Measurements from ENCODE around the gene LCOR. TPM values are rescaled to one million over a fixed set of nuclear protein-coding genes. Genes with fewer than 3 reads are reported as not detected.

The LCOR gene
- total and polyA plus RNA-seq, 4 donors, result 3.3 to 68.4 (median 17.9) TPM

GRCh38 chr10:96833220-96834001 lies 1.3 kb downstream of the LCOR start:
- WGBS, 2 donors, result 1% methylated on average over 27 to 46 of the region's 46 CpGs
- Histone ChIP-seq H3K9me3 (ENCODE audit: control insufficient read depth in 4 of 4, insufficient read depth in 3 of 4, low read length in 3 of 4) (no peaks in the 10 kb centered on the region), H3K9ac (ENCODE audit: insufficient read depth in 1 of 2, low read length in 2 of 2) (peak overlapping the region; percentile 21 to 71), H3K4me3 (peak overlapping the region; percentile 96), H3K36me3 (ENCODE audit: control insufficient read depth in 4 of 4, insufficient read depth in 4 of 4, low read length in 4 of 4) (no peaks in the 10 kb centered on the region), H3K27me3 (ENCODE audit: control insufficient read depth in 3 of 3, insufficient read depth in 3 of 3, low read length in 2 of 3) (no peaks in the 10 kb centered on the region), H3K4me1 (ENCODE audit: control insufficient read depth in 5 of 5, insufficient read depth in 5 of 5, low read length in 5 of 5) (peaks cover 0 to 22% (median 6%) of the 10 kb centered on the region in 5 donors), H3K27ac (ENCODE audit: low read depth in 1 of 2, low read length in 1 of 2) (peak overlapping the region; percentile 92 to 96)
- DNase-seq (peak; percentile 29 to 59 (median 57)), ATAC-seq (ENCODE audit: insufficient read depth, low FRiP score) (peak; percentile 1)
- TF ChIP-seq CTCF (IDR thresholded peaks at IDR 0.05; ENCODE audit: control extremely low read depth, extremely low read depth), result no peak

- 67 to 70% methylated on average over 8 of the region's 8 CpGs for WGBS, 2 donors
- H3K4me1 ChIP-seq (ENCODE audit: control insufficient read depth in 5 of 5, insufficient read depth in 5 of 5, low read length in 5 of 5), result peaks cover 0 to 25% (median 6%) of the 10 kb centered on the region in 5 donors
- no peak for TF ChIP-seq CTCF (IDR thresholded peaks at IDR 0.05; ENCODE audit: control extremely low read depth, extremely low read depth)
- H3K9ac ChIP-seq (ENCODE audit: insufficient read depth in 1 of 2, low read length in 2 of 2), result peak overlapping the region in 1 of 2 donors; percentile 71
- no peaks in the 10 kb centered on the region for H3K27me3 ChIP-seq (ENCODE audit: control insufficient read depth in 3 of 3, insufficient read depth in 3 of 3, low read length in 2 of 3)
- no peaks in the 10 kb centered on the region for H3K9me3 ChIP-seq (ENCODE audit: control insufficient read depth in 4 of 4, insufficient read depth in 3 of 4, low read length in 3 of 4)
- DNase-seq, result peak in 1 of 3 donors; percentile 26
- no peak for ATAC-seq (ENCODE audit: insufficient read depth, low FRiP score)
- H3K36me3 ChIP-seq (ENCODE audit: control insufficient read depth in 4 of 4, insufficient read depth in 4 of 4, low read length in 4 of 4), result no peaks in the 10 kb centered on the region
- H3K27ac ChIP-seq (ENCODE audit: low read depth in 1 of 2, low read length in 1 of 2), result no peak overlapping the region
- no peak overlapping the region for H3K4me3 ChIP-seq
These were observed 2.0 kb downstream of the LCOR start for GRCh38 chr10:96834120-96834519.

GRCh38 chr10:96835899-96836298 lies 3.8 kb downstream of the LCOR start:
- TF ChIP-seq CTCF (IDR thresholded peaks at IDR 0.05; ENCODE audit: control extremely low read depth, extremely low read depth), result no peak
- H3K4me3 ChIP-seq, result no peak overlapping the region
- H3K27me3 ChIP-seq (ENCODE audit: control insufficient read depth in 3 of 3, insufficient read depth in 3 of 3, low read length in 2 of 3), result no peaks in the 10 kb centered on the region
- DNase-seq (no peak), ATAC-seq (ENCODE audit: insufficient read depth, low FRiP score) (no peak)
- WGBS, 2 donors, result 40 to 63% methylated on average over 1 of the region's 1 CpG
- peaks cover 0 to 28% (median 6%) of the 10 kb centered on the region in 5 donors for H3K4me1 ChIP-seq (ENCODE audit: control insufficient read depth in 5 of 5, insufficient read depth in 5 of 5, low read length in 5 of 5)
- no peaks in the 10 kb centered on the region for H3K9me3 ChIP-seq (ENCODE audit: control insufficient read depth in 4 of 4, insufficient read depth in 3 of 4, low read length in 3 of 4)
- no peaks in the 10 kb centered on the region for H3K36me3 ChIP-seq (ENCODE audit: control insufficient read depth in 4 of 4, insufficient read depth in 4 of 4, low read length in 4 of 4)
- no peak overlapping the region for H3K27ac ChIP-seq (ENCODE audit: low read depth in 1 of 2, low read length in 1 of 2)
- peak overlapping the region in 1 of 2 donors; percentile 68 for H3K9ac ChIP-seq (ENCODE audit: insufficient read depth in 1 of 2, low read length in 2 of 2)

Measured in lung (tissue), 12 donors.